GM18868 (cell line): Measurements from ENCODE around the gene PIGS.

ENCODE experiments used
- ATAC-seq: cut with Tn5 transposase; IDR thresholded peaks from one replicate; pipeline ENCODE4 v1.9.1; 2021; ENCODE audit warnings: mild to moderate bottlenecking, moderate library complexity; ENCODE audit not compliant: unreplicated experiment

PIGS gene

GRCh38 chr17:28551421-28552175 is 19.7 kb downstream of the PIGS start:
- no peak for ATAC-seq

GRCh38 chr17:28550858-28551257 is 20.5 kb downstream of the PIGS start:
- no peak for ATAC-seq

- no peak for ATAC-seq
Measured at GRCh38 chr17:28549236-28550132, 21.8 kb downstream of the PIGS start.

GRCh38 chr17:28548417-28549130 is 22.8 kb downstream of the PIGS start:
- no peak for ATAC-seq

GRCh38 chr17:28547623-28548416 is 23.5 kb downstream of the PIGS start:
- ATAC-seq: peak; percentile 44

GRCh38 chr17:28547096-28547622 is 24.2 kb downstream of the PIGS start:
- no peak for ATAC-seq

GRCh38 chr17:28545787-28546415 is 25.4 kb downstream of the PIGS start:
- ATAC-seq: no peak

- ATAC-seq: no peak
Measured at GRCh38 chr17:28545141-28545503, 26.2 kb downstream of the PIGS start.

- no peak for ATAC-seq
Measured at GRCh38 chr17:28544402-28545140, 26.8 kb downstream of the PIGS start.

- ATAC-seq: no peak
Measured at GRCh38 chr17:28541439-28541838, 29.9 kb downstream of the PIGS start.

GRCh38 chr17:28540231-28540630 is 31.1 kb downstream of the PIGS start:
- ATAC-seq: no peak

GRCh38 chr17:28538296-28538895 is 32.9 kb downstream of the PIGS start:
- no peak for ATAC-seq

GRCh38 chr17:28537219-28537610 is 34.1 kb downstream of the PIGS start:
- ATAC-seq: no peak

GRCh38 chr17:28536532-28537218 is 34.6 kb downstream of the PIGS start:
- ATAC-seq: no peak

- ATAC-seq: no peak
Measured at GRCh38 chr17:28534740-28535375, 36.5 kb downstream of the PIGS start.

GRCh38 chr17:28533091-28533807 is 38.1 kb downstream of the PIGS start:
- ATAC-seq: no peak
